ENCODE measurements around the gene PIGB.
"Not testable (repeated sequence)": the region's sequence is repeated elsewhere in the genome, so short reads cannot be mapped to it uniquely, and the experiment has no call there.

PIGB gene
- 16.6 to 32.2 (median 19.8) reads per million in 4 donors for total RNA-seq

- DNase-seq, result peak; percentile 49 to 89 (median 63)
Observed at GRCh38 chr15:55318588-55319494, at the start of gene PIGB, which contains the start of gene PIGBOS1. Gene PIGB (plus strand): TSS chr15:55319222. CDS start chr15:55319251, 29 bp downstream. Gene PIGBOS1 (minus strand): TSS chr15:55319123. CDS start chr15:55317792, 1,331 bp downstream.

- DNase-seq, result no peak
Observed at GRCh38 chr15:55270291-55270690, 48.7 kb upstream of the PIGB start.

GRCh38 chr15:55276324-55276723 is 42.7 kb upstream of the PIGB start:
- DNase-seq, result no peak

- peak in 4 of 5 donors; percentile 30 to 91 (median 39) for DNase-seq
Observed at GRCh38 chr15:55277116-55277564, 41.9 kb upstream of the PIGB start.

GRCh38 chr15:55277715-55278114 is 41.3 kb upstream of the PIGB start:
- DNase-seq, result no peak

GRCh38 chr15:55279100-55279745 is 39.8 kb upstream of the PIGB start:
- DNase-seq, result no peak

GRCh38 chr15:55279746-55280351 is 39.2 kb upstream of the PIGB start:
- peak in 4 of 5 donors; percentile 36 to 82 (median 39) for DNase-seq

GRCh38 chr15:55280589-55280988 is 38.4 kb upstream of the PIGB start:
- peak in 1 of 5 donors; percentile 12 for DNase-seq

- no peak for DNase-seq
Observed at GRCh38 chr15:55281517-55282228, 37.3 kb upstream of the PIGB start.

GRCh38 chr15:55282284-55282833 is 36.7 kb upstream of the PIGB start:
- peak in 1 of 5 donors; percentile 53 for DNase-seq

- DNase-seq, result no peak
Observed at GRCh38 chr15:55283379-55284147, 35.5 kb upstream of the PIGB start.

- no peak for DNase-seq
Observed at GRCh38 chr15:55284426-55284825, 34.6 kb upstream of the PIGB start.

- not testable (repeated sequence) for DNase-seq
Observed at GRCh38 chr15:55286442-55287189, 32.4 kb upstream of the PIGB start.

GRCh38 chr15:55288006-55288717 is 30.9 kb upstream of the PIGB start:
- no peak for DNase-seq

- DNase-seq, result peak in 3 of 5 donors; percentile 13 to 62 (median 22)
Observed at GRCh38 chr15:55289011-55289745, 29.8 kb upstream of the PIGB start.

- DNase-seq, result peak; percentile 55 to 84 (median 68)
Observed at GRCh38 chr15:55289746-55290527, 29.1 kb upstream of the PIGB start, which contains the start of gene RAB27A. Gene RAB27A (minus strand): TSS chr15:55289813. CDS start chr15:55234934, 54,879 bp downstream.

- peak; percentile 63 to 79 (median 75) for DNase-seq
Observed at GRCh38 chr15:55290528-55291057, 28.4 kb upstream of the PIGB start.

- no peak for DNase-seq
Observed at GRCh38 chr15:55297315-55297714, 21.7 kb upstream of the PIGB start.

All from T-helper 1 cell (primary cell).